Esophagus (tissue), 2 donors: ENCODE results near the gene COPS2. TPM values are rescaled to one million over a fixed set of nuclear protein-coding genes. Genes with fewer than 3 reads are reported as not detected.
"Not testable (repeated sequence)": the region's sequence is repeated elsewhere in the genome, so short reads cannot be mapped to it uniquely, and the experiment has no call there.

Experiments
- H3K27ac ChIP-seq, 2 donors: one replicate each; pipeline ENCODE4 v1.5.1; 2013; ENCODE audit warnings: low read depth in 2 of 2, mild to moderate bottlenecking in 2 of 2, inconsistent platforms in 1 of 2, low read length in 1 of 2, moderate library complexity in 1 of 2
- H3K27me3 ChIP-seq, 2 donors: one replicate each; pipeline ENCODE4 v1.6.1; 2013; ENCODE audit warnings: low read length in 2 of 2, control low read depth in 1 of 2, mild to moderate bottlenecking in 1 of 2; ENCODE audit not compliant: insufficient read depth in 2 of 2, control insufficient read depth in 1 of 2
- H3K36me3 ChIP-seq, 2 donors: one replicate each; pipeline ENCODE4 v1.6.1; 2013; ENCODE audit warnings: low read length in 1 of 2; ENCODE audit not compliant: control insufficient read depth in 2 of 2, insufficient read depth in 2 of 2
- H3K4me1 ChIP-seq, 2 donors: one replicate each; pipeline ENCODE4 v1.6.1; 2013; ENCODE audit warnings: low read length in 1 of 2; ENCODE audit not compliant: control insufficient read depth in 2 of 2, insufficient read depth in 2 of 2
- H3K4me3 ChIP-seq, 2 donors: one replicate each; pipeline ENCODE4 v1.5.1; 2013; ENCODE audit warnings: low read length in 2 of 2, mild to moderate bottlenecking in 2 of 2, low read depth in 1 of 2, moderate library complexity in 1 of 2
- H3K9me3 ChIP-seq, 2 donors: one replicate each; pipeline ENCODE4 v1.6.1; 2013; ENCODE audit warnings: mild to moderate bottlenecking in 2 of 2, low read depth in 1 of 2, low read length in 1 of 2, moderate library complexity in 1 of 2; ENCODE audit not compliant: control insufficient read depth in 2 of 2, insufficient read depth in 1 of 2
- WGBS, 2 donors: extraction: QIAGEN DNeasy Blood & Tissue Kit; methylation state at CpG; one replicate each; pipeline ENCODE4 v1.1.7; 2013; 5-methylcytosine and 5-hydroxymethylcytosine counted together
- polyA plus RNA-seq, 2 donors: library from polyadenylated mRNA; stranded (reverse); fragments of 200-250 nt; gene quantifications; one replicate each; pipeline ENCODE4 v1.2.3, GENCODE V29; 2013
- donor health status: healthy with polysubstance abuse.
- donor health status: Bipolar disorder and iron deficiency.

COPS2 gene
- polyA plus RNA-seq, 2 donors, result 35.8 to 44.1 TPM

- not testable (repeated sequence) for H3K36me3 ChIP-seq, H3K27ac ChIP-seq, H3K27me3 ChIP-seq, H3K4me1 ChIP-seq, H3K9me3 ChIP-seq, H3K4me3 ChIP-seq
- 83 to 84% methylated on average over 3 of the region's 3 CpGs for WGBS, 2 donors
These were observed 28.3 kb upstream of the COPS2 start for GRCh38 chr15:49183741-49184140.

GRCh38 chr15:49182128-49182527 is 26.7 kb upstream of the COPS2 start:
- no peak overlapping the region for H3K4me3 ChIP-seq
- H3K27ac ChIP-seq, result no peak overlapping the region
- no peaks in the 10 kb centered on the region for H3K27me3 ChIP-seq
- H3K9me3 ChIP-seq, result no peaks in the 10 kb centered on the region
- H3K4me1 ChIP-seq, result no peaks in the 10 kb centered on the region
- WGBS, 2 donors, result 97% methylated on average over 4 of the region's 4 CpGs
- H3K36me3 ChIP-seq, result no peaks in the 10 kb centered on the region

- no peak overlapping the region for H3K4me3 ChIP-seq
- H3K4me1 ChIP-seq, result no peaks in the 10 kb centered on the region
- no peaks in the 10 kb centered on the region for H3K27me3 ChIP-seq
- no peaks in the 10 kb centered on the region for H3K36me3 ChIP-seq
- no peak overlapping the region for H3K27ac ChIP-seq
- H3K9me3 ChIP-seq, result no peaks in the 10 kb centered on the region
- WGBS, 2 donors, result 78 to 79% methylated on average over 1 of the region's 1 CpG
These were observed 24.2 kb upstream of the COPS2 start for GRCh38 chr15:49179433-49180190.

GRCh38 chr15:49178497-49178896 is 23.1 kb upstream of the COPS2 start:
- 93 to 97% methylated on average over 7 of the region's 7 CpGs for WGBS, 2 donors
- H3K27ac ChIP-seq, result no peak overlapping the region
- no peak overlapping the region for H3K4me3 ChIP-seq
- H3K9me3 ChIP-seq, result no peaks in the 10 kb centered on the region
- H3K27me3 ChIP-seq, result no peaks in the 10 kb centered on the region
- no peaks in the 10 kb centered on the region for H3K36me3 ChIP-seq
- H3K4me1 ChIP-seq, result no peaks in the 10 kb centered on the region

GRCh38 chr15:49175582-49176397 is 20.4 kb upstream of the COPS2 start:
- not testable (repeated sequence) for H3K9me3 ChIP-seq, H3K36me3 ChIP-seq, H3K27ac ChIP-seq, H3K27me3 ChIP-seq, H3K4me3 ChIP-seq, H3K4me1 ChIP-seq
- 88 to 94% methylated on average over 6 of the region's 6 CpGs for WGBS, 2 donors

- Histone ChIP-seq H3K4me1 (peaks cover 0 to 2% of the 10 kb centered on the region in 2 donors), H3K27ac (no peak overlapping the region), H3K4me3 (no peak overlapping the region), H3K36me3 (no peaks in the 10 kb centered on the region), H3K9me3 (no peaks in the 10 kb centered on the region), H3K27me3 (no peaks in the 10 kb centered on the region)
- WGBS, 2 donors, result 89 to 92% methylated on average over 3 of the region's 3 CpGs
These were observed 19.5 kb upstream of the COPS2 start for GRCh38 chr15:49174902-49175301.

GRCh38 chr15:49171790-49172189 is 16.4 kb upstream of the COPS2 start:
- no peaks in the 10 kb centered on the region for H3K9me3 ChIP-seq
- H3K27me3 ChIP-seq, result no peaks in the 10 kb centered on the region
- H3K4me1 ChIP-seq, result peaks cover 0 to 2% of the 10 kb centered on the region in 2 donors
- no peak overlapping the region for H3K4me3 ChIP-seq
- H3K27ac ChIP-seq, result no peak overlapping the region
- 98% methylated on average over 12 of the region's 12 CpGs for WGBS, 2 donors
- no peaks in the 10 kb centered on the region for H3K36me3 ChIP-seq

GRCh38 chr15:49169880-49170597 is 14.6 kb upstream of the COPS2 start, which contains the start of gene GALK2:
GALK2 (plus strand) TSS chr15:49170247; CDS start chr15:49170323, 76 bp downstream.
- Histone ChIP-seq H3K27ac (peak within 1 kb of the TSS; percentile 93 to 96), H3K27me3 (no peaks in the 10 kb centered on the region), H3K4me1 (peaks cover 0 to 2% of the 10 kb centered on the region in 2 donors), H3K9me3 (no peaks in the 10 kb centered on the region), H3K36me3 (no peaks in the 10 kb centered on the region), H3K4me3 (peak within 1 kb of the TSS; percentile 71 to 89)
- 4% methylated on average over 30 of the region's 30 CpGs for WGBS, 2 donors

GRCh38 chr15:49168016-49168415 is 12.6 kb upstream of the COPS2 start:
- Histone ChIP-seq H3K36me3 (no peaks in the 10 kb centered on the region), H3K4me3 (no peak overlapping the region), H3K27ac (no peak overlapping the region), H3K9me3 (no peaks in the 10 kb centered on the region), H3K27me3 (no peaks in the 10 kb centered on the region), H3K4me1 (peaks cover 0 to 2% of the 10 kb centered on the region in 2 donors)
- WGBS, 2 donors, result 75 to 83% methylated on average over 3 of the region's 3 CpGs
